Ectodermal cell (in vitro differentiated cells): ENCODE results near the gene PSMD6. TPM values are rescaled to one million over a fixed set of nuclear protein-coding genes. Genes with fewer than 3 reads are reported as not detected.

ENCODE experiments used
- H3K27ac ChIP-seq: 2 replicates; pipeline ENCODE4 v1.7.0; 2013; ENCODE audit warnings: mild to moderate bottlenecking, low read depth, low read length; ENCODE audit not compliant: insufficient read depth, poor library complexity, severe bottlenecking
- H3K27me3 ChIP-seq: 2 replicates; pipeline ENCODE4 v1.7.0; 2013; ENCODE audit warnings: mild to moderate bottlenecking, low read length; ENCODE audit not compliant: insufficient read depth, control insufficient read depth, poor library complexity, severe bottlenecking
- H3K36me3 ChIP-seq: one replicate; pipeline ENCODE4 v1.7.0; 2013; ENCODE audit warnings: low read length; ENCODE audit not compliant: control insufficient read depth, insufficient read depth
- H3K4me1 ChIP-seq: one replicate; pipeline ENCODE4 v1.7.0; 2013; ENCODE audit warnings: low read length; ENCODE audit not compliant: control insufficient read depth, insufficient read depth
- H3K4me3 ChIP-seq: 2 replicates; pipeline ENCODE4 v1.7.0; 2013; ENCODE audit warnings: low read depth, low read length, control low read depth; ENCODE audit not compliant: insufficient read depth
- H3K9me3 ChIP-seq: 2 replicates; pipeline ENCODE4 v1.7.0; 2013; ENCODE audit warnings: mild to moderate bottlenecking, low read length, moderate library complexity; ENCODE audit not compliant: control insufficient read depth
- WGBS, 2 experiments: methylation state at CpG; one replicate each; pipeline ENCODE4 v1.1.7; 2013; ENCODE audit warnings: missing lambda C conversion rate in 2 of 2; 5-methylcytosine and 5-hydroxymethylcytosine counted together
- polyA plus RNA-seq, 4 experiments: library from polyadenylated mRNA; stranded (reverse); fragments of 50-300 nt; gene quantifications; one replicate each; pipeline ENCODE4 v1.2.3, GENCODE V29; 2013

The PSMD6 gene
- 108 TPM for polyA plus RNA-seq (2013, experiment 1 of 4)
- 107 TPM for polyA plus RNA-seq (2013, experiment 2 of 4)
- polyA plus RNA-seq (2013, experiment 3 of 4) = 93.8 TPM
- 112 TPM for polyA plus RNA-seq (2013, experiment 4 of 4)

GRCh38 chr3:64023187-64023860, at the start of gene PSMD6:
Gene PSMD6 (minus strand): TSS chr3:64023494. CDS start chr3:64023419, 75 bp downstream.
- 3 to 4% methylated on average over 58 to 59 of the region's 59 CpGs for WGBS, 2 experiments
- peak within 1 kb of the TSS; percentile 44 for H3K27ac ChIP-seq
- H3K4me1 ChIP-seq = peaks cover 8% of the 10 kb centered on the region
- no peaks in the 10 kb centered on the region for H3K27me3 ChIP-seq
- H3K4me3 ChIP-seq = peak within 1 kb of the TSS; percentile 96
- peaks cover 7% of the 10 kb centered on the region for H3K36me3 ChIP-seq
- H3K9me3 ChIP-seq = no peaks in the 10 kb centered on the region

GRCh38 chr3:64072126-64072525, 48.8 kb upstream of the PSMD6 start:
- Histone ChIP-seq H3K36me3 (no peaks in the 10 kb centered on the region), H3K27me3 (no peaks in the 10 kb centered on the region), H3K4me1 (no peaks in the 10 kb centered on the region), H3K27ac (no peak overlapping the region), H3K9me3 (no peaks in the 10 kb centered on the region), H3K4me3 (no peak overlapping the region)
- 92 to 94% methylated on average over 2 of the region's 2 CpGs for WGBS, 2 experiments

- no peaks in the 10 kb centered on the region for H3K9me3 ChIP-seq
- H3K27me3 ChIP-seq = no peaks in the 10 kb centered on the region
- no peaks in the 10 kb centered on the region for H3K4me1 ChIP-seq
- H3K36me3 ChIP-seq = no peaks in the 10 kb centered on the region
- H3K27ac ChIP-seq = no peak overlapping the region
- H3K4me3 ChIP-seq = no peak overlapping the region
Measured at GRCh38 chr3:64070704-64071103, 47.4 kb upstream of the PSMD6 start.

GRCh38 chr3:64067506-64068346, 44.4 kb upstream of the PSMD6 start:
- H3K9me3 ChIP-seq = no peaks in the 10 kb centered on the region
- no peaks in the 10 kb centered on the region for H3K36me3 ChIP-seq
- H3K4me1 ChIP-seq = peaks cover 11% of the 10 kb centered on the region
- no peak overlapping the region for H3K27ac ChIP-seq
- no peak overlapping the region for H3K4me3 ChIP-seq
- 93 to 94% methylated on average over 10 of the region's 10 CpGs for whole genome bisulfite sequencing, 2 experiments
- no peaks in the 10 kb centered on the region for H3K27me3 ChIP-seq

GRCh38 chr3:64064804-64065203, 41.5 kb upstream of the PSMD6 start:
- Histone ChIP-seq H3K4me1 (peaks cover 22% of the 10 kb centered on the region), H3K27me3 (peaks cover 3% of the 10 kb centered on the region), H3K9me3 (no peaks in the 10 kb centered on the region), H3K27ac (no peak overlapping the region), H3K36me3 (no peaks in the 10 kb centered on the region), H3K4me3 (no peak overlapping the region)
- 93 to 94% methylated on average over 2 of the region's 2 CpGs for WGBS, 2 experiments

- WGBS, 2 experiments = 58 to 62% methylated on average over 2 of the region's 2 CpGs
- Histone ChIP-seq H3K9me3 (no peaks in the 10 kb centered on the region), H3K36me3 (no peaks in the 10 kb centered on the region), H3K4me3 (no peak overlapping the region), H3K4me1 (peaks cover 22% of the 10 kb centered on the region), H3K27ac (no peak overlapping the region), H3K27me3 (peaks cover 3% of the 10 kb centered on the region)
Measured at GRCh38 chr3:64063983-64064438, 40.7 kb upstream of the PSMD6 start.

- Histone ChIP-seq H3K4me1 (peaks cover 22% of the 10 kb centered on the region), H3K27ac (no peak overlapping the region), H3K4me3 (no peak overlapping the region), H3K36me3 (no peaks in the 10 kb centered on the region), H3K9me3 (no peaks in the 10 kb centered on the region), H3K27me3 (peaks cover 3% of the 10 kb centered on the region)
- 42 to 52% methylated on average over 4 to 5 of the region's 5 CpGs for WGBS, 2 experiments
Measured at GRCh38 chr3:64063207-64063982, 40.1 kb upstream of the PSMD6 start.

GRCh38 chr3:64061628-64062027, 38.3 kb upstream of the PSMD6 start:
- no peak overlapping the region for H3K27ac ChIP-seq
- H3K4me3 ChIP-seq = no peak overlapping the region
- H3K36me3 ChIP-seq = no peaks in the 10 kb centered on the region
- H3K27me3 ChIP-seq = peaks cover 3% of the 10 kb centered on the region
- no peaks in the 10 kb centered on the region for H3K9me3 ChIP-seq
- 90% methylated on average over 5 of the region's 5 CpGs for WGBS, 2 experiments
- H3K4me1 ChIP-seq = peaks cover 22% of the 10 kb centered on the region

- Histone ChIP-seq H3K9me3 (no peaks in the 10 kb centered on the region), H3K27me3 (peaks cover 3% of the 10 kb centered on the region), H3K36me3 (no peaks in the 10 kb centered on the region), H3K4me1 (peaks cover 22% of the 10 kb centered on the region), H3K4me3 (no peak overlapping the region), H3K27ac (no peak overlapping the region)
- 93 to 96% methylated on average over 3 of the region's 3 CpGs for WGBS, 2 experiments
Measured at GRCh38 chr3:64059484-64060175, 36.3 kb upstream of the PSMD6 start.
